Coronary artery (tissue), 2 donors: ENCODE data around the gene TEX52.
"Not testable (repeated sequence)": the region's sequence is repeated elsewhere in the genome, so short reads cannot be mapped to it uniquely, and the experiment has no call there.

Experiments
- DNase-seq: peaks from one replicate; pipeline ENCODE4 v3.0.0-alpha.2; 2017; ENCODE audit warnings: low spot score
- H3K27ac ChIP-seq, 2 donors: fragments of 200-600 bp; sonication (generic); one replicate each; pipeline ENCODE4 v1.5.1; 2016 to 2019
- H3K4me3 ChIP-seq: fragments of 200-600 bp; sonication (generic); 2 replicates; pipeline ENCODE4 v1.5.1; 2016; ENCODE audit warnings: mild to moderate bottlenecking, moderate library complexity
- CTCF ChIP-seq: fragments of 200-600 bp; sonication (generic); IDR thresholded peaks from one replicate; pipeline ENCODE4 v1.5.1; 2019; ENCODE audit warnings: antibody characterized with exemption

The TEX52 gene

GRCh38 chr12:2884810-2885209 is 28.0 kb upstream of the TEX52 start:
- H3K27ac ChIP-seq, result no peak overlapping the region
- no peak for TF ChIP-seq CTCF
- DNase-seq, result no peak
- H3K4me3 ChIP-seq, result no peak overlapping the region

GRCh38 chr12:2879853-2880252 is 23.0 kb upstream of the TEX52 start:
- Histone ChIP-seq H3K4me3 (no peak overlapping the region), H3K27ac (no peak overlapping the region)
- no peak for TF ChIP-seq CTCF
- no peak for DNase-seq

GRCh38 chr12:2877953-2878732 is 21.3 kb upstream of the TEX52 start:
- no peak for DNase-seq
- Histone ChIP-seq H3K4me3 (peak overlapping the region; percentile 84), H3K27ac (peak overlapping the region; percentile 18 to 92)

GRCh38 chr12:2877047-2877952 is 20.5 kb upstream of the TEX52 start, which contains the start of the genes FOXM1 and RHNO1:
Gene FOXM1, minus strand, starts transcription at chr12:2877174. Its CDS starts 2,696 bp downstream, at chr12:2874478.
Gene RHNO1, plus strand, starts transcription at chr12:2877223. Its CDS starts 8,144 bp downstream, at chr12:2885367.
- TF ChIP-seq CTCF, result no peak
- peak; percentile 88 for DNase-seq
- peak within 1 kb of the TSS; percentile 90 to 92 for H3K27ac ChIP-seq
- peak within 1 kb of the TSS; percentile 84 for H3K4me3 ChIP-seq

More at GRCh38 chr12:2877953-2878732, 21.3 kb upstream of the TEX52 start:
- TF ChIP-seq CTCF, result no peak

GRCh38 chr12:2876431-2877046 is 19.7 kb upstream of the TEX52 start:
- H3K27ac ChIP-seq, result peak overlapping the region in 1 of 2 donors; percentile 92
- DNase-seq, result no peak
- peak overlapping the region; percentile 84 for H3K4me3 ChIP-seq
- TF ChIP-seq CTCF, result no peak

GRCh38 chr12:2868986-2869632 is 12.3 kb upstream of the TEX52 start:
- DNase-seq, H3K4me3 ChIP-seq, H3K27ac ChIP-seq: not testable (repeated sequence)
